WTC11 (cell line): ENCODE measurements around the gene SNIP1.

Experiments used
- ATF1 ChIP-seq: sonication (generic); formaldehyde crosslinking; IDR thresholded peaks from 2 replicates; pipeline ENCODE4 v1.8.1; 2023; ENCODE audit warnings: mild to moderate bottlenecking, moderate library complexity, missing genetic modification reagents
- OVOL2 ChIP-seq: fragments of 250-450 bp; sonication (Bioruptor Pico); IDR thresholded peaks from 2 replicates; pipeline ENCODE4 v1.9.0; 2021; ENCODE audit warnings: mild to moderate bottlenecking, borderline replicate concordance
- RORB ChIP-seq: fragments of 250-450 bp; sonication (Bioruptor Pico); IDR thresholded peaks from 2 replicates; pipeline ENCODE4 v1.9.0; 2021; ENCODE audit warnings: mild to moderate bottlenecking
- SMAD4 ChIP-seq: sonication (generic); formaldehyde crosslinking; IDR thresholded peaks from 2 replicates; pipeline ENCODE4 v1.8.0; 2022; ENCODE audit warnings: mild to moderate bottlenecking, missing genetic modification reagents
- SOX15 ChIP-seq: fragments of 250-450 bp; sonication (Bioruptor Pico); IDR thresholded peaks from 2 replicates; pipeline ENCODE4 v1.9.0; 2021; ENCODE audit warnings: mild to moderate bottlenecking
- TF ChIP-seq, protein P1 (sequence below): fragments of 200-600 bp; IDR thresholded peaks from 2 replicates; pipeline ENCODE4 v1.8.0; 2022; ENCODE audit warnings: antibody characterized with exemption
- TF ChIP-seq, protein P2 (sequence below): sonication (generic); formaldehyde crosslinking; IDR thresholded peaks from 2 replicates; pipeline ENCODE4 v1.8.0; 2022; ENCODE audit warnings: missing genetic modification reagents
- TF ChIP-seq, protein P3 (sequence below): sonication (generic); formaldehyde crosslinking; IDR thresholded peaks from 2 replicates; pipeline ENCODE4 v1.8.0; 2022; ENCODE audit warnings: mild to moderate bottlenecking, missing genetic modification reagents
- TF ChIP-seq, protein P4 (sequence below): sonication (generic); formaldehyde crosslinking; IDR thresholded peaks from 2 replicates; pipeline ENCODE4 v1.8.0; 2022; ENCODE audit warnings: mild to moderate bottlenecking, missing genetic modification reagents
- TF ChIP-seq, protein P5 (sequence below): sonication (generic); formaldehyde crosslinking; conservative IDR thresholded peaks from 2 replicates; pipeline ENCODE4 v1.8.1; 2023; ENCODE audit warnings: mild to moderate bottlenecking, low read depth, missing genetic modification reagents, moderate library complexity
- TF ChIP-seq, protein P6 (sequence below): sonication (generic); formaldehyde crosslinking; IDR thresholded peaks from 2 replicates; pipeline ENCODE4 v1.8.0; 2023; ENCODE audit warnings: missing genetic modification reagents, mild to moderate bottlenecking, borderline replicate concordance

DNA sequence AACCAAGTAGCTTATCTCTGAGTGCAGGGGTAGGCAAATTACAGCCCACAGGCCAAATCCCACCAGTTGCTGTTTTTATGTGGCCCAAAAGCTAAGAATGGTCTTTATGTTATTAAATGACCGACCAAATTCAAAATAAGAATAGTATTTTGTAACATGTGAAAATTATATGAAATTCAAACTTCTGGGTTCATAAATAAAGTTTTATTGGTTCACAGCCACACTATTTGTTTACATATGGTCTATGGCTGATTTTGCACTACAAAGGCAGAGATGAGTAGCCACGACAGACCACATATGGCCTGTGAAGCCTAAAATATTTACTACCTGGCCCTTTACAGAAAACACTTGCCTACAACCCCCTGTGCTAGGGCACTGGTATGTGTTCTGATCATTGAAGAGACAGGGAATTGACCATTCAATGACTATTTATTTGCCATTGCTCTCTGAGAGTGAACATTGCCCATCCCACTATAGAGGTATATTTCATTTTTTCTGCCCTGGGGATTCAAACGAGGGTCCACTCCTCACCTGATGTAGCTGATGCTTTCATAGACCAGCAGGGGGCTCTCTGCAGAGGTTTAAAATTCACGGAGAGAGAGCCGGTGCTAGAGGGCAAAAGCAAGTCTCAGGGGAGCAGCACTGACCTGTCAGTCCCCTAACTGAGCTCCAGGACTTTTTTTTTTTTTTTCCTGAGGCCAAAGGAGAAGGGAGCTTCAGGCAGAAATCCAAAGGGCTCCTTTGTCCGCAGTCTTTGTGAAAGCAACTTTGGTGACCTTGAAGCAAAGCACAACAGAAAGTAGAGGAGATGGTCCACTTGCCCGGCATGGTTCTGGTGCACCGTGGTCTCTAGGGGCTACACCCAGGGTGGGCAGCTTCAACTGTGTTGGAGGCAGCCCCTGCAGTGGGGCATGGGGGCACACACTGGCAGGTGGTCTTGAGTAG lies 48.9 kb upstream of the SNIP1 start:
- TF ChIP-seq, protein P1, sequence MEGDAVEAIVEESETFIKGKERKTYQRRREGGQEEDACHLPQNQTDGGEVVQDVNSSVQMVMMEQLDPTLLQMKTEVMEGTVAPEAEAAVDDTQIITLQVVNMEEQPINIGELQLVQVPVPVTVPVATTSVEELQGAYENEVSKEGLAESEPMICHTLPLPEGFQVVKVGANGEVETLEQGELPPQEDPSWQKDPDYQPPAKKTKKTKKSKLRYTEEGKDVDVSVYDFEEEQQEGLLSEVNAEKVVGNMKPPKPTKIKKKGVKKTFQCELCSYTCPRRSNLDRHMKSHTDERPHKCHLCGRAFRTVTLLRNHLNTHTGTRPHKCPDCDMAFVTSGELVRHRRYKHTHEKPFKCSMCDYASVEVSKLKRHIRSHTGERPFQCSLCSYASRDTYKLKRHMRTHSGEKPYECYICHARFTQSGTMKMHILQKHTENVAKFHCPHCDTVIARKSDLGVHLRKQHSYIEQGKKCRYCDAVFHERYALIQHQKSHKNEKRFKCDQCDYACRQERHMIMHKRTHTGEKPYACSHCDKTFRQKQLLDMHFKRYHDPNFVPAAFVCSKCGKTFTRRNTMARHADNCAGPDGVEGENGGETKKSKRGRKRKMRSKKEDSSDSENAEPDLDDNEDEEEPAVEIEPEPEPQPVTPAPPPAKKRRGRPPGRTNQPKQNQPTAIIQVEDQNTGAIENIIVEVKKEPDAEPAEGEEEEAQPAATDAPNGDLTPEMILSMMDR = peak; percentile 71
- TF ChIP-seq RORB (CRISPR knock-in tag) = no peak
- TF ChIP-seq SOX15 (CRISPR knock-in tag) = no peak
- TF ChIP-seq, protein P2, sequence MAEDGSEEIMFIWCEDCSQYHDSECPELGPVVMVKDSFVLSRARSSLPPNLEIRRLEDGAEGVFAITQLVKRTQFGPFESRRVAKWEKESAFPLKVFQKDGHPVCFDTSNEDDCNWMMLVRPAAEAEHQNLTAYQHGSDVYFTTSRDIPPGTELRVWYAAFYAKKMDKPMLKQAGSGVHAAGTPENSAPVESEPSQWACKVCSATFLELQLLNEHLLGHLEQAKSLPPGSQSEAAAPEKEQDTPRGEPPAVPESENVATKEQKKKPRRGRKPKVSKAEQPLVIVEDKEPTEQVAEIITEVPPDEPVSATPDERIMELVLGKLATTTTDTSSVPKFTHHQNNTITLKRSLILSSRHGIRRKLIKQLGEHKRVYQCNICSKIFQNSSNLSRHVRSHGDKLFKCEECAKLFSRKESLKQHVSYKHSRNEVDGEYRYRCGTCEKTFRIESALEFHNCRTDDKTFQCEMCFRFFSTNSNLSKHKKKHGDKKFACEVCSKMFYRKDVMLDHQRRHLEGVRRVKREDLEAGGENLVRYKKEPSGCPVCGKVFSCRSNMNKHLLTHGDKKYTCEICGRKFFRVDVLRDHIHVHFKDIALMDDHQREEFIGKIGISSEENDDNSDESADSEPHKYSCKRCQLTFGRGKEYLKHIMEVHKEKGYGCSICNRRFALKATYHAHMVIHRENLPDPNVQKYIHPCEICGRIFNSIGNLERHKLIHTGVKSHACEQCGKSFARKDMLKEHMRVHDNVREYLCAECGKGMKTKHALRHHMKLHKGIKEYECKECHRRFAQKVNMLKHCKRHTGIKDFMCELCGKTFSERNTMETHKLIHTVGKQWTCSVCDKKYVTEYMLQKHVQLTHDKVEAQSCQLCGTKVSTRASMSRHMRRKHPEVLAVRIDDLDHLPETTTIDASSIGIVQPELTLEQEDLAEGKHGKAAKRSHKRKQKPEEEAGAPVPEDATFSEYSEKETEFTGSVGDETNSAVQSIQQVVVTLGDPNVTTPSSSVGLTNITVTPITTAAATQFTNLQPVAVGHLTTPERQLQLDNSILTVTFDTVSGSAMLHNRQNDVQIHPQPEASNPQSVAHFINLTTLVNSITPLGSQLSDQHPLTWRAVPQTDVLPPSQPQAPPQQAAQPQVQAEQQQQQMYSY (CRISPR knock-in tag) = no peak
- TF ChIP-seq, protein P3, sequence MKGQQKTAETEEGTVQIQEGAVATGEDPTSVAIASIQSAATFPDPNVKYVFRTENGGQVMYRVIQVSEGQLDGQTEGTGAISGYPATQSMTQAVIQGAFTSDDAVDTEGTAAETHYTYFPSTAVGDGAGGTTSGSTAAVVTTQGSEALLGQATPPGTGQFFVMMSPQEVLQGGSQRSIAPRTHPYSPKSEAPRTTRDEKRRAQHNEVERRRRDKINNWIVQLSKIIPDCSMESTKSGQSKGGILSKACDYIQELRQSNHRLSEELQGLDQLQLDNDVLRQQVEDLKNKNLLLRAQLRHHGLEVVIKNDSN (CRISPR knock-in tag) = no peak
- TF ChIP-seq, protein P4, sequence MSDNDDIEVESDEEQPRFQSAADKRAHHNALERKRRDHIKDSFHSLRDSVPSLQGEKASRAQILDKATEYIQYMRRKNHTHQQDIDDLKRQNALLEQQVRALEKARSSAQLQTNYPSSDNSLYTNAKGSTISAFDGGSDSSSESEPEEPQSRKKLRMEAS (CRISPR knock-in tag) = no peak
- TF ChIP-seq, protein P5, sequence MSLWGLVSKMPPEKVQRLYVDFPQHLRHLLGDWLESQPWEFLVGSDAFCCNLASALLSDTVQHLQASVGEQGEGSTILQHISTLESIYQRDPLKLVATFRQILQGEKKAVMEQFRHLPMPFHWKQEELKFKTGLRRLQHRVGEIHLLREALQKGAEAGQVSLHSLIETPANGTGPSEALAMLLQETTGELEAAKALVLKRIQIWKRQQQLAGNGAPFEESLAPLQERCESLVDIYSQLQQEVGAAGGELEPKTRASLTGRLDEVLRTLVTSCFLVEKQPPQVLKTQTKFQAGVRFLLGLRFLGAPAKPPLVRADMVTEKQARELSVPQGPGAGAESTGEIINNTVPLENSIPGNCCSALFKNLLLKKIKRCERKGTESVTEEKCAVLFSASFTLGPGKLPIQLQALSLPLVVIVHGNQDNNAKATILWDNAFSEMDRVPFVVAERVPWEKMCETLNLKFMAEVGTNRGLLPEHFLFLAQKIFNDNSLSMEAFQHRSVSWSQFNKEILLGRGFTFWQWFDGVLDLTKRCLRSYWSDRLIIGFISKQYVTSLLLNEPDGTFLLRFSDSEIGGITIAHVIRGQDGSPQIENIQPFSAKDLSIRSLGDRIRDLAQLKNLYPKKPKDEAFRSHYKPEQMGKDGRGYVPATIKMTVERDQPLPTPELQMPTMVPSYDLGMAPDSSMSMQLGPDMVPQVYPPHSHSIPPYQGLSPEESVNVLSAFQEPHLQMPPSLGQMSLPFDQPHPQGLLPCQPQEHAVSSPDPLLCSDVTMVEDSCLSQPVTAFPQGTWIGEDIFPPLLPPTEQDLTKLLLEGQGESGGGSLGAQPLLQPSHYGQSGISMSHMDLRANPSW (CRISPR knock-in tag) = no peak
- TF ChIP-seq, protein P6, sequence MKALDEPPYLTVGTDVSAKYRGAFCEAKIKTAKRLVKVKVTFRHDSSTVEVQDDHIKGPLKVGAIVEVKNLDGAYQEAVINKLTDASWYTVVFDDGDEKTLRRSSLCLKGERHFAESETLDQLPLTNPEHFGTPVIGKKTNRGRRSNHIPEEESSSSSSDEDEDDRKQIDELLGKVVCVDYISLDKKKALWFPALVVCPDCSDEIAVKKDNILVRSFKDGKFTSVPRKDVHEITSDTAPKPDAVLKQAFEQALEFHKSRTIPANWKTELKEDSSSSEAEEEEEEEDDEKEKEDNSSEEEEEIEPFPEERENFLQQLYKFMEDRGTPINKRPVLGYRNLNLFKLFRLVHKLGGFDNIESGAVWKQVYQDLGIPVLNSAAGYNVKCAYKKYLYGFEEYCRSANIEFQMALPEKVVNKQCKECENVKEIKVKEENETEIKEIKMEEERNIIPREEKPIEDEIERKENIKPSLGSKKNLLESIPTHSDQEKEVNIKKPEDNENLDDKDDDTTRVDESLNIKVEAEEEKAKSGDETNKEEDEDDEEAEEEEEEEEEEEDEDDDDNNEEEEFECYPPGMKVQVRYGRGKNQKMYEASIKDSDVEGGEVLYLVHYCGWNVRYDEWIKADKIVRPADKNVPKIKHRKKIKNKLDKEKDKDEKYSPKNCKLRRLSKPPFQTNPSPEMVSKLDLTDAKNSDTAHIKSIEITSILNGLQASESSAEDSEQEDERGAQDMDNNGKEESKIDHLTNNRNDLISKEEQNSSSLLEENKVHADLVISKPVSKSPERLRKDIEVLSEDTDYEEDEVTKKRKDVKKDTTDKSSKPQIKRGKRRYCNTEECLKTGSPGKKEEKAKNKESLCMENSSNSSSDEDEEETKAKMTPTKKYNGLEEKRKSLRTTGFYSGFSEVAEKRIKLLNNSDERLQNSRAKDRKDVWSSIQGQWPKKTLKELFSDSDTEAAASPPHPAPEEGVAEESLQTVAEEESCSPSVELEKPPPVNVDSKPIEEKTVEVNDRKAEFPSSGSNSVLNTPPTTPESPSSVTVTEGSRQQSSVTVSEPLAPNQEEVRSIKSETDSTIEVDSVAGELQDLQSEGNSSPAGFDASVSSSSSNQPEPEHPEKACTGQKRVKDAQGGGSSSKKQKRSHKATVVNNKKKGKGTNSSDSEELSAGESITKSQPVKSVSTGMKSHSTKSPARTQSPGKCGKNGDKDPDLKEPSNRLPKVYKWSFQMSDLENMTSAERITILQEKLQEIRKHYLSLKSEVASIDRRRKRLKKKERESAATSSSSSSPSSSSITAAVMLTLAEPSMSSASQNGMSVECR (CRISPR knock-in tag) = no peak
- no peak for TF ChIP-seq ATF1 (CRISPR knock-in tag)
- no peak for TF ChIP-seq OVOL2 (CRISPR knock-in tag)
- TF ChIP-seq SMAD4 = no peak
